Parathyroid adenoma (tissue), 2 donors: Measurements from ENCODE around the gene TMEM267.
A peak's percentile ranks its signal among the peaks of the same experiment; 100 is the strongest.
"Not testable (repeated sequence)": the region's sequence is repeated elsewhere in the genome, so short reads cannot be mapped to it uniquely, and the experiment has no call there.

Experiments
- H2AFZ ChIP-seq: fragments of 300-600 bp; sonication (generic); one replicate; pipeline ENCODE4 v1.7.0; 2017; ENCODE audit warnings: antibody characterized with exemption, mild to moderate bottlenecking
- H3K27ac ChIP-seq: fragments of 300-600 bp; sonication (generic); one replicate; pipeline ENCODE4 v1.7.0; 2017
- H3K27me3 ChIP-seq: fragments of 300-600 bp; sonication (generic); one replicate; pipeline ENCODE4 v1.7.0; 2017; ENCODE audit warnings: low read length; ENCODE audit not compliant: control insufficient read depth, insufficient read depth
- H3K36me3 ChIP-seq: fragments of 300-600 bp; sonication (generic); one replicate; pipeline ENCODE4 v1.7.0; 2017; ENCODE audit warnings: low read length; ENCODE audit not compliant: control insufficient read depth, insufficient read depth
- H3K4me1 ChIP-seq: fragments of 300-600 bp; sonication (generic); one replicate; pipeline ENCODE4 v1.7.0; 2017; ENCODE audit warnings: control low read depth
- H3K4me2 ChIP-seq: fragments of 300-600 bp; sonication (generic); one replicate; pipeline ENCODE4 v1.7.0; 2017; ENCODE audit warnings: low read length
- H3K4me3 ChIP-seq: fragments of 300-600 bp; sonication (generic); one replicate; pipeline ENCODE4 v1.7.0; 2017; ENCODE audit warnings: low read depth, low read length
- H3K79me2 ChIP-seq: fragments of 300-600 bp; sonication (generic); one replicate; pipeline ENCODE4 v1.7.0; 2017; ENCODE audit warnings: control low read depth
- H3K9ac ChIP-seq: fragments of 300-600 bp; sonication (generic); one replicate; pipeline ENCODE4 v1.7.0; 2017; ENCODE audit warnings: mild to moderate bottlenecking
- H3K9me3 ChIP-seq: fragments of 300-600 bp; sonication (generic); one replicate; pipeline ENCODE4 v1.7.0; 2017; ENCODE audit warnings: low read length; ENCODE audit not compliant: control insufficient read depth
- CTCF ChIP-seq: fragments of 300-600 bp; sonication (generic); IDR thresholded peaks from one replicate; pipeline ENCODE4 v1.7.0; 2017; ENCODE audit warnings: antibody characterized with exemption, mild to moderate bottlenecking
- donor health status: primary hyperparathyroidism.

Gene TMEM267

GRCh38 chr5:43484106-43484849 is 613 bp upstream of the TMEM267 start:
- Histone ChIP-seq H3K9me3 (no peaks in the 10 kb centered on the region), H3K27ac (peak overlapping the region; percentile 86), H3K9ac (peak overlapping the region; percentile 3), H2AFZ (peak overlapping the region; percentile 91), H3K4me2 (peak overlapping the region; percentile 72), H3K36me3 (no peaks in the 10 kb centered on the region), H3K4me3 (peak overlapping the region; percentile 73), H3K27me3 (no peaks in the 10 kb centered on the region), H3K79me2 (no peaks in the 10 kb centered on the region), H3K4me1 (peaks cover 10% of the 10 kb centered on the region)
- TF ChIP-seq CTCF = peak; percentile 89

- peak overlapping the region; percentile 72 for H3K4me2 ChIP-seq
- TF ChIP-seq CTCF = no peak
- H3K9ac ChIP-seq = no peak overlapping the region
- peaks cover 10% of the 10 kb centered on the region for H3K4me1 ChIP-seq
- H3K36me3 ChIP-seq = no peaks in the 10 kb centered on the region
- H3K4me3 ChIP-seq = peak overlapping the region; percentile 73
- H3K9me3 ChIP-seq = no peaks in the 10 kb centered on the region
- H3K27ac ChIP-seq = peak overlapping the region; percentile 86
- no peaks in the 10 kb centered on the region for H3K27me3 ChIP-seq
- no peaks in the 10 kb centered on the region for H3K79me2 ChIP-seq
- H2AFZ ChIP-seq = peak overlapping the region; percentile 91
Measured at GRCh38 chr5:43482490-43483297, 971 bp downstream of the TMEM267 start.

GRCh38 chr5:43469671-43470391 is 13.8 kb downstream of the TMEM267 start:
- Histone ChIP-seq H3K4me2 (no peak overlapping the region), H3K4me3 (no peak overlapping the region), H3K9ac (no peak overlapping the region), H3K9me3 (no peaks in the 10 kb centered on the region), H3K79me2 (peaks cover 12% of the 10 kb centered on the region), H3K27ac (no peak overlapping the region), H3K27me3 (no peaks in the 10 kb centered on the region), H2AFZ (no peak overlapping the region), H3K4me1 (no peaks in the 10 kb centered on the region), H3K36me3 (no peaks in the 10 kb centered on the region)
- TF ChIP-seq CTCF = no peak

- Histone ChIP-seq H3K9me3 (no peaks in the 10 kb centered on the region), H3K4me2 (no peak overlapping the region), H3K79me2 (peaks cover 9% of the 10 kb centered on the region), H3K4me1 (no peaks in the 10 kb centered on the region), H3K4me3 (no peak overlapping the region), H2AFZ (no peak overlapping the region), H3K9ac (no peak overlapping the region), H3K27me3 (no peaks in the 10 kb centered on the region), H3K36me3 (no peaks in the 10 kb centered on the region), H3K27ac (no peak overlapping the region)
- no peak for TF ChIP-seq CTCF
Measured at GRCh38 chr5:43467100-43467499, 16.6 kb downstream of the TMEM267 start.

- not testable (repeated sequence) for H3K79me2 ChIP-seq, H3K9me3 ChIP-seq, H2AFZ ChIP-seq, H3K36me3 ChIP-seq, H3K4me1 ChIP-seq, H3K9ac ChIP-seq, H3K4me2 ChIP-seq, H3K4me3 ChIP-seq, H3K27me3 ChIP-seq, H3K27ac ChIP-seq
Measured at GRCh38 chr5:43465455-43465854, 18.2 kb downstream of the TMEM267 start.
